Measurements from ENCODE around the gene VASH1.

VASH1 gene

DNA sequence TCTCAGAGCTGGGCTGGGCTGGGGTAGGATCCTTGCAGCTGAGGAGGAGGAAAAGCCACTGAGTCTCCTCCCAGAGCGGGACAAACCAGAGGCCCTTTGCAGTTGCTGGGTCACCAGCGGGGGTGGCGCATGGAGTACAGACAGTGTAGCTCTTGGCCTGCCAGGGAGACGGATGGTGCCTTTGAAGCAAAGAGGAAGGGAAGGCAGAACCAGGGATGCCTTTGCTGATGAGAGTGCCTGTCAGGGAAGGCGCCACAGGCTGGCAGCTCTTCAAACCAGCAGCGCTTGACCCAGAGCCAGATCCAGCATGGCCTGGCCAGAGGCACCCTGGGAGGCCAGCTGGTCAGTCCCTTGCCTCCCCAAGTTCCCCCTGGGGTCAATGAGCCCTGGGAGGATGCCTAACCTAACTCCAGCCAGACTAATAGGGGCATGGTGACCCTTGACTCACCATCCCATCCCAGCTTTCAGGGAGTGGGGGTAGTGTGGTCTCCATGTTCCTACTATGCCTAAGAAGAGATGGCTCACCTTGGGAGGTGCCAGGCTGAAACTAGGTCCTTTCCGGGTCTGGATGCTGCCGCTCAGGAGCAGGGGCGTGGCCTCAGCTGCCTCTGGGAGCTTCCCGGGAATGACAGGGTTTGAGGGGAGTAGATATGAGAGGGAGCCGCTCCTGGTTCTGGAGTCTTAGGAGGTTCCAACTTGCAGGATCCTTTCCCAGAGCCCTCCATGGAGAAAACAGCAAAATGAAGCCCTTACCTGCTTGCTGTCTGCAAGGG is 19.8 kb downstream of the VASH1 start:
- TF ChIP-seq, protein P1, sequence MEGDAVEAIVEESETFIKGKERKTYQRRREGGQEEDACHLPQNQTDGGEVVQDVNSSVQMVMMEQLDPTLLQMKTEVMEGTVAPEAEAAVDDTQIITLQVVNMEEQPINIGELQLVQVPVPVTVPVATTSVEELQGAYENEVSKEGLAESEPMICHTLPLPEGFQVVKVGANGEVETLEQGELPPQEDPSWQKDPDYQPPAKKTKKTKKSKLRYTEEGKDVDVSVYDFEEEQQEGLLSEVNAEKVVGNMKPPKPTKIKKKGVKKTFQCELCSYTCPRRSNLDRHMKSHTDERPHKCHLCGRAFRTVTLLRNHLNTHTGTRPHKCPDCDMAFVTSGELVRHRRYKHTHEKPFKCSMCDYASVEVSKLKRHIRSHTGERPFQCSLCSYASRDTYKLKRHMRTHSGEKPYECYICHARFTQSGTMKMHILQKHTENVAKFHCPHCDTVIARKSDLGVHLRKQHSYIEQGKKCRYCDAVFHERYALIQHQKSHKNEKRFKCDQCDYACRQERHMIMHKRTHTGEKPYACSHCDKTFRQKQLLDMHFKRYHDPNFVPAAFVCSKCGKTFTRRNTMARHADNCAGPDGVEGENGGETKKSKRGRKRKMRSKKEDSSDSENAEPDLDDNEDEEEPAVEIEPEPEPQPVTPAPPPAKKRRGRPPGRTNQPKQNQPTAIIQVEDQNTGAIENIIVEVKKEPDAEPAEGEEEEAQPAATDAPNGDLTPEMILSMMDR (IDR thresholded peaks at IDR 0.05) = no peak
- H3K4me3 ChIP-seq = no peak overlapping the region
- H3K9me3 ChIP-seq = no peaks in the 10 kb centered on the region
- H3K36me3 ChIP-seq = peaks cover 2 to 53% (median 34%) of the 10 kb centered on the region in 3 donors
- peak in 1 of 2 donors; percentile 70 for DNase-seq
- H3K4me1 ChIP-seq = peaks cover 0 to 57% (median 36%) of the 10 kb centered on the region in 4 donors
- H3K27ac ChIP-seq = peak overlapping the region; percentile 52 to 72
- intact Hi-C loops (cut with DNase I; ENCODE audit: low total_unique reads) = no loop called here
- no peaks in the 10 kb centered on the region for H3K27me3 ChIP-seq

DNA sequence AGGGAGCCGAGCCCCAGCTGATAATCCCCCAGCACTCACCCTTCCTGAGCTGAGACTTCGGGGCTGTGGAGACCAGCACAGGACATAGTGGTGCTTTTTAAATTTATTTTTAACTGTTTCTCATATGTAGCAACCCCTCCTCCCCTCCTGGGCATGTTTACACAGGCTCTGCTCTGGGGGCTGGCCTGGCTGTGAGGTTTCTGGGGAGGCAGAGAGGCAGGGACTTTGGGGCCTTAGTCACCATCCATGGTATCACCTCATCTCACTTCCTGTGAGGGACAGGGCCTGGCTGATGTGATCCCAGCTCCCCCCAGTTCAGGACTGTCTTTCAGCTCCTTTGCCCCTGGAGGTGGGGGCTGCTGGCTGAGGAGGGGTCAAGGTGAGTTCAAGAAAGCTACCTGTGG is 20.4 kb downstream of the VASH1 start:
- intact Hi-C loops (cut with DNase I; ENCODE audit: low total_unique reads) = no loop called here
- no peaks in the 10 kb centered on the region for H3K9me3 ChIP-seq
- H3K36me3 ChIP-seq = peaks cover 0 to 52% (median 28%) of the 10 kb centered on the region in 3 donors
- no peak for DNase-seq
- H3K4me1 ChIP-seq = peaks cover 0 to 57% (median 36%) of the 10 kb centered on the region in 4 donors
- TF ChIP-seq, protein P1 (IDR thresholded peaks at IDR 0.05) = no peak
- H3K4me3 ChIP-seq = no peak overlapping the region
- H3K27ac ChIP-seq = peak overlapping the region; percentile 52 to 72
- no peaks in the 10 kb centered on the region for H3K27me3 ChIP-seq

DNA sequence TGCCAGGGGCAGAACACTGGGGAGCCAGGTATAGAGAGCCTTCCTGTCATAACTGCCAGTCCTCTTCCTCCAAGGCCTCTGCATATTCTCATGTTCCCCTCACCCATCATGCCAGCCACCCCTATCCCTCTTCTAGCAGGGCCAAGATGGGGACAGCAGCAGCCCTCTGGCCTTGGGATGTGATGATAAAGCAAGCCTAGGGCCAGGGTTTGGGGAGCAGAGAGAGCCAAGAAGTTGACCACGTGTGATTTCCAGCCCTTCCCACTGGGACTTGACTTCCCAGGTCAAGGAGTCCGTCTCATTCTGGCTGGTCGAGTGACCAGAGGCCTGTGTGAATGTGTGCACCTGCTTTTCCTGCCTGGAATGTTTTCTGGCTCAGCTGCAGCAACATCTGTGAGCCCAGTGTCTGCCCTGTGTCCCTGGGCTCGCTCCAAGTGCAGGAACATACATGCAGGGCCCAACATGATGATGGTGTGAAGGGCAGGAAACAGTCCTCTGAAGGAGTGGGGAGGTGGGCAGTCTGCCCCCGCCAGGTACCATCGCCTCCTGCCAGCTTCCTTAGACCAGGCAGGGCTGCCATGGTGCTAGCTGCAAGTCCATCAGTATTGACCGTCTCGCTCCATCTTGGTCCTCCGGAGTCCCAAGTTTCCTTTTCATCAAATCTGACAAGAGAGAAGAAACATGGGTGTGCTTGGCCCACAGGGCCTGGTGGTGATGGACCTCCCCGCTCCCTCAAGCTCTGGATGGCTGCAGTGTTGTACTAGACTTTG is 21.0 kb downstream of the VASH1 start:
- intact Hi-C loops (cut with DNase I; ENCODE audit: low total_unique reads) = no loop called here
- no peaks in the 10 kb centered on the region for H3K27me3 ChIP-seq
- peak overlapping the region; percentile 52 to 72 for H3K27ac ChIP-seq
- DNase-seq = no peak
- TF ChIP-seq, protein P1 (IDR thresholded peaks at IDR 0.05) = no peak
- no peaks in the 10 kb centered on the region for H3K9me3 ChIP-seq
- H3K4me3 ChIP-seq = no peak overlapping the region
- H3K4me1 ChIP-seq = peaks cover 0 to 57% (median 36%) of the 10 kb centered on the region in 4 donors
- peaks cover 0 to 55% (median 30%) of the 10 kb centered on the region in 3 donors for H3K36me3 ChIP-seq

DNA sequence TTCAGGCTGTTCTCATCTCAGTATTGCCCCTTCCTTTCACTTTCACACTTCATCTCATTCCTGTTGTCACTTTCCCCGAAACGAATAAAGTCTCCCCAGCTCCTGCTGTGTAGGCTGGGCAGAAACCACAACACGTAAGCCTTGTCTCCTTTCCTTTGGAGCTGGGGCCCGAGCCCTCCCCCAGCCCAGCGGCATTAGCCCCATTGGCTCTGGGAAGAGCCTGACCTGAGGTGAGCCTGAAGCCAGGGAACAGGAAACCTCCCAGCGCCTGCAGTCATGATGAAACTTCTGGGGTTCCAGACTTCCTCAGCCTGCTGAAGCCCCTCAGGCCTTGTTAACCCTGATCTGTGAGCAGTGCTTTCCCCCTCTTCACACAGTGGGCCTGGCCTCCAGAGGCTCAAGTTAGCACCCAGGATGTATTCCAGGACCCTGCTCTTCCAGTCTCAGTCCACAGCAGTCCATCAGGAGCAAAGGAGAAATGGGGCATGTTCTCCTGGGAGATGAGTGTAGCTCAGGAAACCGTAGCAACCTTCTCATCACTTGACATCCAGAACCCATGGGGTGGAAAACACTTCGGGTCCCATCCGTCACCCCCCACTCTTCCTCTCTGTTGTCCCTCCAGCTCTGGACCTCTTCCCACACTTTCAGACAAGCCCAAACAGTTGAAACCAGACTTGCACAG is 21.8 kb downstream of the VASH1 start:
- peaks cover 0 to 55% (median 30%) of the 10 kb centered on the region in 3 donors for H3K36me3 ChIP-seq
- intact Hi-C loops (cut with DNase I; ENCODE audit: low total_unique reads) = no loop called here
- DNase-seq = no peak
- H3K4me3 ChIP-seq = no peak overlapping the region
- H3K27ac ChIP-seq = peak overlapping the region; percentile 52 to 72
- H3K4me1 ChIP-seq = peaks cover 0 to 57% (median 36%) of the 10 kb centered on the region in 4 donors
- TF ChIP-seq, protein P1 (IDR thresholded peaks at IDR 0.05) = no peak
- no peaks in the 10 kb centered on the region for H3K27me3 ChIP-seq
- H3K9me3 ChIP-seq = no peaks in the 10 kb centered on the region

DNA sequence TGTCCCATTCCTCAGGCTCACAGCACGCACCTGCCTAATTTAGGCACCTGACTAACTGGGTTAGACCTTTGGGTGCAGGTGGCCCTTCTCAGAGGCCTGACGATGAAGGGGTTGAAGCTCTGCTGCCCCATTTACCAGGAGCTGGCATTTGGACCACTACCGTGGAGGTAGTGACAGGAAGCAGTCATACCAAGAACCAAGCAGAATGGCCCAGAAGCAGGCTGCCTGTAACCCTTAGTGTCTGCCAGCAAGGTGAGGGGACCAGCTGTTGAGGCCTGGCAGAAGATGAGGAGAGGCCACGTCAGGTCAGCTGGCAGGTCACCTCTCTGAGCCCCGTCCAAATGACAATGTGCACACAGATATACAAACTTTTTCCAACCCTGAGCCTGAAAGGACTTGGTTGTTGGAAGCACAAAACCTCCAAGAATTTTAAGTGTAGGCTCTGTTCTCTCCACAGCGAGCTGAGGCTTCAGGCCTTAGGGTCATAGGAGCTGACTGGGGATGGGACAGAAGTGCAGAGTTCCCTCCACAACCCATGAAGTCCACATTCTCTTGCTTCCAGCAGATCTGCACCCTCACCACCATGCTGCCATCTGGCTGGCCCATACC is 23.1 kb downstream of the VASH1 start:
- peaks cover 9 to 57% (median 30%) of the 10 kb centered on the region in 3 donors for H3K36me3 ChIP-seq
- peaks cover 0 to 57% (median 36%) of the 10 kb centered on the region in 4 donors for H3K4me1 ChIP-seq

More for the DNA sequence above, 23.1 kb downstream of the VASH1 start:
- H3K27ac ChIP-seq = peak overlapping the region; percentile 52 to 72
- no peak overlapping the region for H3K4me3 ChIP-seq
- TF ChIP-seq, protein P1 (IDR thresholded peaks at IDR 0.05) = no peak
- no peak for DNase-seq
- intact Hi-C loops (cut with DNase I; ENCODE audit: low total_unique reads) = loop anchor here (2.0 kb wide), 2 partner anchors 24 to 74 kb away; partner anchors contain the start of gene VASH1
- no peaks in the 10 kb centered on the region for H3K27me3 ChIP-seq
- no peaks in the 10 kb centered on the region for H3K9me3 ChIP-seq
